Right lung (tissue), 10 donors: ENCODE data around the gene LRRC19. TPM values are rescaled to one million over a fixed set of nuclear protein-coding genes. Genes with fewer than 3 reads are reported as not detected.

Experiments used
- DNase-seq, 2 donors: peaks; one replicate each; pipeline ENCODE4 v3.0.0-alpha.2; 2013
- long read RNA-seq, 8 donors: transcript quantifications; one replicate each; lab custom pipeline, GENCODE V29; 2026
- polyA plus RNA-seq, 5 donors: library from polyadenylated mRNA; unstranded; fragments of 120-200 nt; gene quantifications; one replicate each; pipeline versions ENCODE4 v1.2.1 to v1.2.3, GENCODE V29; 2013; ENCODE audit warnings: inconsistent platforms in 1 of 5, low replicate concordance in 1 of 5; ENCODE audit not compliant: insufficient read length in 5 of 5, insufficient read depth in 1 of 5

The LRRC19 gene, protein sequence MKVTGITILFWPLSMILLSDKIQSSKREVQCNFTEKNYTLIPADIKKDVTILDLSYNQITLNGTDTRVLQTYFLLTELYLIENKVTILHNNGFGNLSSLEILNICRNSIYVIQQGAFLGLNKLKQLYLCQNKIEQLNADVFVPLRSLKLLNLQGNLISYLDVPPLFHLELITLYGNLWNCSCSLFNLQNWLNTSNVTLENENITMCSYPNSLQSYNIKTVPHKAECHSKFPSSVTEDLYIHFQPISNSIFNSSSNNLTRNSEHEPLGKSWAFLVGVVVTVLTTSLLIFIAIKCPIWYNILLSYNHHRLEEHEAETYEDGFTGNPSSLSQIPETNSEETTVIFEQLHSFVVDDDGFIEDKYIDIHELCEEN
- under 1 TPM; 0.15 to 0.81 (median 0.26) TPM for polyA plus RNA-seq
- long read RNA-seq, donor 1 = 0 reads
- long read RNA-seq, donor 2 = 0 reads
- long read RNA-seq, donor 3, partial matches to known transcripts = 26 of 26 reads
- long read RNA-seq, donor 3, other reads (novel, unspliced or antisense) = 0 of 26 reads
- long read RNA-seq, donor 4 = 0 reads
- long read RNA-seq, donor 5 = 0 reads
- long read RNA-seq, donor 6 = 0 reads
- long read RNA-seq, donor 7, partial matches to known transcripts = 41 of 49 reads
- long read RNA-seq, donor 7, other reads (novel, unspliced or antisense) = 8 of 49 reads
- long read RNA-seq, donor 8 = 0 reads

DNA sequence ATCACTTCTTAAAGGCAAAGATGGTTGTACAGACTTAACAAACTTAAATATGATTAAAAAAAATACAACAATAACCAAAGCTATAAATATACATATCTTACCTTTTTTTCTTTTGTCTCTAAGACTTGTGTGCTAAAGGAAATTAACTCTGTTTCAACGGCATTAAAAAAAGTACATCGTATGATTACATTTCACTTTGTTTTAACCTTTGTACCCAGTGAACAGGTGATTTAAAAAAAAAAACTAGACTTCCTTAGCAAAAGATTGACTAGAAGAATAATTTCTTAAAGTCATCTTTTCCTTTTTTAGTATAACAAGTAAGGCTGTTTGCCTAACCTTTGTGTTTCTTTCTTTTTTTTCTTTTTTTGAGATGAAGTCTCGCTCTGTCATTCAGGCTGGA is at the start of gene LRRC19:
Gene LRRC19, minus strand, starts transcription at position 182 of the 400 bp plus-strand sequence. CDS start 5,978 bp downstream, outside the sequence.
- DNase-seq = no peak

DNA sequence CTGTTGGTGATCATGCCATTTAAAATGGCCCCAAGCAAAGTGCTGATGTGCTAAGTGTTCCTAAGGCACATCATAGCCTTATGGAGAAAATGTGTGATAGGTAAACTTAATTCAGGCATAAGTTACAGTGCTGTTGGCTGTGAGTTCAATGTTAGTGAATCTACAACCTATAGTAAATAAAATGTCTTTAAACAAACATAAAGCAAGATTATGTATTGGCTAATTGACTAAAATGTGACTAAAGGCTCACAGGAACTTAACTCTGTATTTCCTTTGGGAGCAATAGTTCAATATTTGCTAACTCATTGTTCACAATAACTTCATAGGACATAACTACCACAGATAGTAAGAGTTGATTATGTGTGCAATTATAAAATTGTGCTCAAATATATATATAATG is 49.4 kb upstream of the LRRC19 start:
- DNase-seq = no peak

DNA sequence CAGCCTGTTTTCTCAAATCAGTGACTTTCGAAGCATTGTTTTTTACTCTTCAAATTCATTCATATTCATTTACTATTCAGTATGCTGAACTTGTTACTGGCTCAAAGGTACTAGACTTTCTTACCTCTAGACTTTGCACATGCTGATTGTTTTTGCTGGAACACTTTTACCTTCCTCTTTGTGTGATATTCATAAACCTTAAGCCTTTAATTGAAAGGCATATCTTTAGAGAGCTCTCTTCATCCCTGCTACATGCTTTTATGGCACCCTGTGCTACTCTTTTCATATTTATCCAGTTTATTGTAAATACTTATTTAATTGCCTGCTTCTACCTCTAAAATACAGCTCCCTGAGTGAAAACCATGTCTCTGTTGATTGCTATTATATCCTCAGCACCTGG is 48.7 kb upstream of the LRRC19 start:
- no peak for DNase-seq

DNA sequence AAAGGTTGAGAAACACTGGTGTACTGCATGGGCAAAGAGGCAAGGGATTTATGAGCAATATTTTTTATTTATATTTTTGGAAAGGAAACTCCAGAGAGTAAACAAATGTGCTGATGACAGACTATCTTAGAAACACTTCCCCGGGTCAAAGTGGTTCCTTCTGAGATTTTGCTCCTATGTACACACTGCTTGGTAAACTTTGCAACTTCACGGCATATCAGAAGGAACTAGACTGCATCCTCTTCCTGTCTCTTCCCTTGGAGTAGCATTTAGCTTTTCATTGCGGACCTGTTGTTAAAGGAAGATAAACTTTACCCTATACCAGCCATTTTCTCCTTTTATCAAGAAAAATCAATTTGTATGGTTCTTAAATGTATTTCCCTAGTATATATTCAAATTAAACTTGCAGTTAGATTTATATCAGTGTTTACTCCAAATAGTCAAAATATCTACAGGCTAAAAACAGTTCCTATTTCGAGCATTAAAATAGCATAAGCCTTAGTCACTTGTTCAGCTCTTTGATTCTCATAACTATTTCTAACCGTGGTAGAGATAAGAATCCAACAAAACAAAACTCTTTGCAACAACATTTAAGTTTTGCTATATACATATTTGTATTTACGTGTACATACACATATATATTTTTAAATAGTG is 48.0 kb upstream of the LRRC19 start:
- DNase-seq = peak in 1 of 2 donors; percentile 8

DNA sequence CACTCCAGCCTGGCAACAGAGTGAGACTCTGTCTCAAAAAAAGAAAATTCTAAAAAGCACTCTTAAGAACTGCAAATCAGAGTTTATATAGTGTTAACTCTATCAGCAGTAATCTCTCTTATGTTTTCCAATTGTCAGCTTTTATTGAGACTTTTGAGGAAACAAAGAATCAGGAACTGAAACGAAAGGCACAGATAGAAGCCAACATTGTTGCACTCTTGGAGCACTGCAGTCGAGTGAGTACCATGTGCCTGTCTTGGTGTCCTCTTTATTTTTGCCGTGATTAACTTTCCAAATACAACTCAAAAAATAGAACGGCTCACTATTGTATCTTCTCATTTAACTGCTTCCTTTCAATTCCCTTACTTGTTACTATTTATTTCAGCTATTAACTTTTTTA is 41.7 kb upstream of the LRRC19 start:
- no peak for DNase-seq

DNA sequence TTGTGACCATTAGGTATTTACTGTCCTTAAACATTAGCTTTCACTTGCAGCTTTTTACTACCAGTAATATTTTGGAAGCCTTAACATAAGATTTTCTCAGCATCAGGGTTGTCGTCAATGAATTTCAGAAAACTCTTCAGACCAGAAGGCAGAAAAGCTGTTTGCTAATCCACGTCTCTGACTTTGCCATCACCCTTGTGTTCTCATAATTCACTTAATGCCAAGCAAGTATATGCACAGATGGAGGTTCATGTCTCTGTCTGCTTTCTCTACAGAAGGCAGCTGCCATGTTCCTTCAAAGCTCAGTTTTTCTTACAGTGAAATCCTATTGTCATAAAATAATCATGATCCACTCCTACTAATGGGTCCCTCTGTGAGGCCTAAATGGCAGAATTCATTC is 37.7 kb upstream of the LRRC19 start:
- no peak for DNase-seq

DNA sequence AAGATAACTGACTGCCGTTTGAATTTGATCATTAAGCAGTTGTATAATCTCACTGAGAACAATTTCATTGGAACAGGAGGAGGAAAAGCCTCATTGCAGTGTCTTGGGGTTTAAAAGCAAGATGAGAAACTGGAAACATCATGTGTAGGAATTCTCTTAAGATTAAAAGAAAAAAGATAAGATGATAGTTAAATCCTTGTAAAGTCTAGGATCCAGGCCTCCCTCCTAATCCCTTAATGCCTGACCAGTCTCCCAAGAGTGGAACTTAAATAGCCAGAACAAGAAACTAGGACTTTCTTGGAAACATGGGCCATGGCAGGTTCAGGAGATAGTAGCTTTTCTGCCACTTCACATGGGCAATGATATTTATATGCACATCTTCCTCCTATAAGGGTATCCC is 37.0 kb upstream of the LRRC19 start:
- no peak for DNase-seq

DNA sequence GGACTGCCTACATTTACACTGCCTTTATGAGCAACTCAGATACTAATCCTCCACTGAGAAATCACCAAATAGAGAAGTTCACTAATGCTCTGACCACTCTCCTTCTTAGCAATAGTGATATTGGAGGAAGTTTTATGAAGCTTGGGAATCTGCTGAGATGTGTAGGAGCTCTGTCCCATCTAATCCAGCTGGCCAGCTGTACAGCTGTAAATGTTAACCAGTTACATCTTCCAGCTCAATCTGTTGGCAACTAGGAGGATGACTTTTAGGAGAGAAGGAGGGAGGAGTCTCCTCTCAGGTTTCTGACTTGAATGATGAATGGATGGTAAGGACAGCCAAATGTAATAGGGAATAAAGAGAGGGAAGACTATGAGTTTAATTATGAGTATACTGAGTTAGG is 36.3 kb upstream of the LRRC19 start:
- no peak for DNase-seq

DNA sequence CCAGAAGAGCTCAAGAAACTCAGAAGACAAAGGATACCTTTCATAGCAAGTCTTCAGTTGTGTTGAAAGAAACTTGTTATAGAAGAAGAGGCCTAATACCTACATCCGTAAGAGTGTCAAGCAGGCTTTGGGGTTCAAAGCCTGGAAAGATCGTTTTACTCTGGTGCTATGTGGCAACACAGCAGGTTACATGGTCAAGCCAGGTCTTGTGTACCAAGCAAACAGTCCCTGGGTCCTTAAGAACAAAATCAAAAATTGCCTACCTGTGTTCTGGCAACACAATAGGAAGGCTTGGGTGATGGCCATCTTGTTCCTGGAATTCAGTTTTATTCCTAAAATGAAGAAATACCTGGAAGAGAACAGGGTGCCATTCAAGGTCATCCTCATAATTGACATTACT is 32.0 kb upstream of the LRRC19 start:
- no peak for DNase-seq

DNA sequence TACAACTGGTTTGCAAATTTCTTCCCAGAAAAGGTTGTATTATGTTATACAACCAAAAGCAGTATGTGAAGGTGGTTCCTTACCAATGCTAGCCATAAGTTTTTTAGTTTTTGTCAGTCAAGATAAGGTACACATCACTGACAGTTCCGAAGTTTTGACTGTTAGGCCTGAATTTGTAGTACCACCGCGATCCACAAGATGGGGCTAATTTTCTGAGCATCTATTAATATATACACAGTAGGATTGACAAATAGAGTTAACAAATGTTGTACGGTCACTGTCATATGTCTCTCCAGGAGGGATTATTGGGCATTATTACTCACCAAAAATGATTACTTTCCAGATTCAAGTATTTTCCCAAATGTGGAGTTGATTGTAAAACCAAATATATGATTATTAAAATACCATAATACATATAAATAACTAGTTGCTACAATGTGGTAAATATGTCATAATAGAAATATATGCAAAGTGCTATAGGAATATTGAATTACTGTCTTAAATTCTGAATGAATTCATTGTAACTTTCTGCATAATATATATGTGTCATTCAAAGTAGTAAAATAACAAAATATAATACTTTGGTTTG is 28.4 kb upstream of the LRRC19 start:
- peak; percentile 8 to 40 for DNase-seq

DNA sequence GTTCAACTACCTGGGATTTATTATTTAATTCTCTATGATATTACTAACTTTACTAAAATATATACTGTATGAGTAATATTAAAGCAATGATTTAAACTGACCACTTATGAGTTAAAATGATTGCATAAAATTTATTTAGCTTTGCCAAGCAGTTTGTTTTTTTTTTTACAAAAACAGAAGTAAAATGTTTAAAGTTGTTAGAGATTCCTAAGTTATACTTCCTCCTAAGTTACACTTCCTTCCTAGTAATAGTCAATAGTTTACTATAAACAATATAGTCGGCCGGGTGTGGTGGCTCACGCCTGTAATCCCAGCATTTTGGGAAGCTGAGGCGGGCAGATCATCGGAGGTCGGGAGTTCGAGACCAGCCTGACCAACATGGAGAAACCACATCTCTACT is 23.7 kb upstream of the LRRC19 start:
- no peak for DNase-seq

DNA sequence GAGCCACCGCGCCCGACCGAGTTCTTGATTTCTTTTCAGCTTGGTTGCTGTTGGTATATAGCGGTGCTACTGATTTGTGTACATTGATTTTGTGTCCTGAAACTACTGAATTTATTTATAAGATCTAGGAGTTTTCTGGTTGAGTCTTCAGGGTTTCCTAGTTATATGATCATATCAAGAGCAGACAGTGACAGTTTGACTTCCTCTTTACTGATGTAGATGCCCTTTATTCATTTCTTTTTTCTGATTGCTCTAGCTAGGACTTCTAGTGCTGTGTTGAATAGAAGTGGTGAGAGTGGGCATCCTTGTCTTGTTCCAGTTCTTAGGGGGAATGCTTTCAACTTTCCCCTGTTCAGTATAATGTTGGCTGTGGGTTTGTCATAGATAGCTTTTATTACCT is 17.4 kb upstream of the LRRC19 start:
- no peak for DNase-seq

DNA sequence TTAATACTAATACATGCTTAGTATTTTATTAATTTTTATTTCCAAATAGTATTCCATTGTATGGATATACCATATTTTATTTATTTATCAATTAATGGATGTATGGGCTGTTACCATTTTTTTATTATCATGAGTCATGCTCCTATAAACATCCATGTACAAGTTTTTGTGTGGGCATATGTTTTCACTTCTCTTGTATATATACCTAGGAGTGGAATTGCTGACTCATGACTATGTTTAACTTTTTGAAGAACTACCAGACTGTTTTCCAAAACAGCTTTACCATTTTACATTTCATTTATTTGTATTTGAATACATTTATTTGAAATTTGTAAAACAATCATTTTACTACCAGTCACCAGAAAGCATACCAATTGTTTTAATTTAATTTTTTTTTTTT is 14.1 kb upstream of the LRRC19 start:
- DNase-seq = no peak

DNA sequence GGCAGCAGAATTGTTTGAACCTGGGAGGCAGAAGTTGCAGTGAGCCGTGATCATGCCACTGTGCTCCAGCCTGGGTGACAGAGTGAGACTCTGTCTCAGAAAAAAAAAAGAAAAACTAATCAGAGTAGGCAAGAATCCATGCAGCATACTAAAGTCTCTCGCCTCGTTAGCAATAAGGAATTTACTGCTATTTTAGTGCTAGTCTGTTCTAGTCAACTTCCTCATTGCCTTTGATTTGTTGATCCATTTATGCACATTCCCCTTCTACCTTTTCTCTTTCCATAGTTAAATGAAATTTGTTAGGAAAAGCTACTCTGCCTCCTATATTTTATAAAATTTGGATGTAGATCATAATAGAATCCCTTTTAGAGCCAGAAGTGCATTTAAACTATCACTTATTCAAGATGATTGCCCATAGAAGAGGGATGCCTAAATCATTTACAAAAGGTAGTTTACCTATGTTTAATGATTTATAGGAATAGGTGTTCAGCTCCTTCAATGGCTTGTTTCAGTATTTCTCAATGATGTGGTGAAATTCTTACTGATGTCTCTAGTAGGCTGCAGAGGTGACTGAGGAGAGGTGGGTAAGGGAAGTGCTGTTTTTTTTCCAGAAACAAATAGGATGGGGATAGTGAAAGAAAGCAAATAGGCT is 1.9 kb downstream of the LRRC19 start:
- no peak for DNase-seq

DNA sequence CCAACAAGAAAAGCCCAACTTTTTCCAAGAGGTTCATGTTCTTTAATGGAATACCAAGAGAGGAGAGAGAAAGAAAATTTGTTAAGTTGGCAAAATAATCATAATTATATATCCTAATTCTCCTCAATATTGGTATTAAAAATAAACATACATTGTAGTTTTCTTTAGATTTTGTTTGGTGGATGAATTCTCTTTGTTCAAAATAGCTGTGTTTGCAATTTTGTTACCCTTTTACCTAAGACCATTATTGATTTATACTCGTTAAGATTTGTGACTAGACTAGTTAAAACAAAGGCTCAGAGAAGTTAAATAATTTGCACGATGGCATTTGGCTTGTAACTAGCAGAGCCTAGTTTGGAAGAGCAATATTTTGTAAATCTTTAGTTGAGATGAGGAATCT is 9.7 kb downstream of the LRRC19 start:
- no peak for DNase-seq

DNA sequence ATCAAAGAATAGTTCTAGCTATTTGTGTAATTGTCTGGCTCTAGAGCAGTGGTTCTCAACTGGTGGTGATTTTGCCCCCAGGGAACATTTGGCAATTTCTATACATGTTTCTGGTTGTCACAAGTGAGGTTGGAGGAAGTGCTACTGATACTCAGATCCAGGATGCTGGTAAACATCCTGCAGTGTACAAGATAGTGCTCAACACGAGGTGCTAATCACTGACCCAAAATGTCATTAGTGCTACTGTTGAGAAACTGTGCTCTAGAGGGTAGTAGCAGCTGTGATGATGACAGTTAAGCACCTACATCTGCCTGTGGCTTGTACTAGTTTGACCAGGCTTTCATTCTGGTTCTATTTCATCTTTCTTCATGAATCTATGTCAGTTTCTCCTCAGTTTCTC is 22.1 kb downstream of the LRRC19 start:
- no peak for DNase-seq

DNA sequence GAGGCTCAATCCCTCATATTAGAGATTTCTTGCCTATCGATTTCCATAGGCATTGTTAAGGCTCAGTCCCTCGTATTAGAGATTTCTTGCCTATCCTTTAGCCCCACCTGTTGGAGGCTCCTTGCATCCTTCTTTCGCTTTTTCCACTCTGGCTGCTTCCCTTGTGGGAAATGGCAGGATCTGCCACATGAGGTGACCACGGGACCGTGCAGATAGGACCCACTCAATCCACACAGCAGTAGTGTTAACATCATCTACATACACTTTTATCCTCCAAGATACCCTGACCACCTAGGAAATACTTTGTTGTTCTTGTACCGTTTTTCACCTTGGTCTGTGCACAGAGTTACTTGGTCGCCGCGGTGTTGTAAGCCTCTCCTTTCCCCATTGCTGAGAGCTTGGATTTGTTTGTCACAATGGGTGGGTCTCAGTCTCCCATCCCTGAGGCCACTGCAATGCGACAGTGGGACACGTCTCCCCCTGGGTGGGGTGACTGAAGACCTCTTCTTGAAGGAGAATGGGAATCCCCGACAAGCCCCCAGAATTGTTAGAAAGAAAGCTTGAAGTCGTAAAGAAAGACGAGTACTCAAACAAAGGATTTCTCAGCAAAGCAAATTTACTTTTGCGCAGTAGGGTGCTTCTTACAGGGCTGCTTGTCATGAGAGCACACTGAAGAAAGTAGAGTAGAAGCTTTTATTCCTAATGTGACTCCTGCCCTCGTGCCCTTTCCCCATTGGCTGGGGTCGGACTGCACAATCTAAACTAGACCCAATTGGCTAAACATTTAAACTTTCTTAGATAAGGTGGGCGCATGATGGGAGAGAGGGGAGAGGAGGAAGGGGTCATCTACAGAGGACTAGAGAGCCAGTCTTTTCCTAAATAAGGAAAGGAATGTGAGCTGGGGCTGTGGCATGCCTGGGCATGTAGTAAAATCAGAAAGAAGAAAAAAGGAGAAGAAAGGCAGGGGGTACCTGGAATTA is 29.5 kb downstream of the LRRC19 start:
- no peak for DNase-seq

DNA sequence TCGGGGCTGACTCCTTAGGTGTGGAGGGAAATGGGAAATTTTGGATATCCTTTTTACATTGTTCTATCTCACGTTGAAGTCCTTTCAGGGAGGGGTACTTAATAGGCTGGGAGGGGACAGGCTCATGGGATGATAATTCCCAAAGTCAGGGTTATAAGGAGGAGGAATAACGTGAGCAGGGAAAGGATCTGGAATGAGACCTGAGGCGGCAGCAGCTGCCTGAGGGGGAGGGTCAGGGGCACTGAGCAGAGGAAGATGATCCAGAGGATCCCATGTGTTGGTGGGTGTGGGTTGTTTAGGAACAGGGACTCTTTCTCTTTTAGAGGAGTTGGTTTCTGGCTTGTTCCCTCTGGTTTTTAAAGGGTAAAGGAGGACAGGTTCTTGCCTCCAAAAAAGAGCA is 30.5 kb downstream of the LRRC19 start:
- no peak for DNase-seq

DNA sequence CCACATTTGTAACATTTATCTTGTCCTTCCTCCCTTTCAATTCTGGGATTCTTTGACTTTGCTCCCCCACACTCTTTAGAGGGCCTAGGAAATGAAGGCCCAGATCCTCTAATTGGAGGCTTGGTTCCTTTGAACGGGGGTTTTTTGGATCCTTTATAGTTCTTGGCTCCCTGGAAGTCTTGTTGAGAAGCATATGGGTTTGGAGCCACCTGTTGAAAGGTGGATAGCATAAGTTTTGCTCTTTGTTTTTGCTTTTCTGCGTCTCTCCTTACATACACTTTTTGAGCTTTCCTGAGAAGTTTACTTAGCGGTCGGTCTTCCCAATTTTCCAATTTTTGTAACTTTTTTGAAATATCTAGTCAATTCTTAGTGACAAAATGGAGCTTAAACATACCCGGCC is 31.5 kb downstream of the LRRC19 start:
- no peak for DNase-seq

DNA sequence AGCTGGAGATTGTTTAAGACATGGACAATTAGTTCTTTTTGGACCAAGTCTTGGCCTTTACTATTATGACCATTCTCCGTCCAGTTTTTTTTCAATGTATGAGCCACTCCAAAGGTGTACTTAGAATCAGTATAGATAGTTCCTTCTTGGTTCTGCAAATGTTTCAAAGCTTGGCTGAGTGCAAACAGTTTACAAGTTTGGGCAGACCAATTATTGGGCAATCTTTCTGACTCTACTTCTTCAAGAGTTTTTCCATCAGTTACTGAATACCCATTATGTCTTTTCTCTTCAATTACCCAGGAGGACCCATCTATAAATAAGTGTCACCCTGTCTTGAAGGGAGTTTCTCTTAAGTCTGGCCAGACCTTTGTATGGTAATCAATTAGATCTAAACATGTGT is 33.8 kb downstream of the LRRC19 start:
- no peak for DNase-seq

DNA sequence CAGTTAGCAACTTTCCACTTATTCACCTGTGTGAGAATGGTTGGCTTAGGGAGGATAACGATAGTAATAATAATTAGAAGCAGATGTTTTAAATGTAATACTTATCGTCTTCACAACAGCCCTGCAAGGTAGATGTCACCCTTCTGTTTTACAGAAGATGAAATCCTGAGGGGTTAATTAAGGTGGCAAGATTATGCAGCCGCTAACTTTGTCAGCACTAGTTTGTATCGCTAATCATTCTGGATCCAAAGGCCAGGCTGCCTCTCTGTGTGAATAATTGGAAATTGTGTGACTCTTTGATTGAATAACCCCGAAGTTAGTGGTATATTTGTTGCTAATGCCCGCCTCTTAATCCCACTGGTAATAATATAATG is 48.6 kb downstream of the LRRC19 start:
- no peak for DNase-seq
